Occipital lobe (tissue), 2 donors: ENCODE results near the gene SYPL2. TPM values are rescaled to one million over a fixed set of nuclear protein-coding genes. Genes with fewer than 3 reads are reported as not detected.

Experiments used
- DNase-seq: peaks from one replicate; lab custom pipeline; 2025; lab: John Stamatoyannopoulos, UW
- total RNA-seq: library from RNA; depleted of rRNA; stranded (reverse); fragments of >200 nt; gene quantifications from one replicate; pipeline ENCODE4 v1.2.3, GENCODE V29; 2014

SYPL2 gene
- total RNA-seq, 1 donor from 2014 or later, result not detected

- DNase-seq, result no peak
Measured at GRCh38 chr1:109514846-109515245, 48.5 kb downstream of the SYPL2 start.

DNA sequence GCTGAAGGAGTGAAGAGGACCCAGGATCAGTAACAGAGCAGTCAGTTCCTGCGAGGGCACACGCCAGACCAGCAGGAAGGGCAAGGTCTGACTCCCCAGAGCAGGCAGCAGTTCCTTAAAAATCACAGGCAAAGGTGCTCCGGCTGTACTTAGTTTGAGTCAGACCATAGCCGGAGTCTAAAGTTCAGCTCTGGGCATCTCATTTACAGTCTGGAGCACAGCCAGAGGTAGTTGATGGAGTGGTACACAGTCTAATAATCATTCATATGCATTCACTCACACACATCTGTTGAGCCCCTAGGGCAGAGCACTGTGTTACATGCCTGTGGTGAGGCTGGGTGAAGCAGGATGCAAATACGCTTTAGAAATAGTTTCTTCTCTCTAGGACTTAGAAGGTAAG, 50.5 kb downstream of the SYPL2 start:
- DNase-seq, result no peak

DNA sequence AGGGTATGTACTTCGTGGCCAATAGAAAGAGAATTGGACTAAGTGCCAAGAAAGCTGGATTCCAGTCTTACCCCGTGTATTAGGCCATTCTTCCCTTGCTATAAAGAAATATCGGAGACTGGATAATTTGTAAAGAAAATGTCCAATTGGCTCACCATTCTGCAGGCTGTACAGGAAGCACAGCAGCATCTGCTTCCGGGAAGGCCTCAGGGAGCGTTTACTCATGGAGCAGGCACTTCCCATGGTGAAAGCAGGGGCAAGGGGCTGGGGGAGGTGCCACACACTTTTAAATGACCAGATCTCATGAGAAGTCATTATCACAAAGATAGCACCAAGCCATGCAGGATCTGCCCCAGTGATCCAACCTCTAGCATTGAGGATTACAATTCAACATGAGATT, 51.0 kb downstream of the SYPL2 start:
- no peak for DNase-seq

DNA sequence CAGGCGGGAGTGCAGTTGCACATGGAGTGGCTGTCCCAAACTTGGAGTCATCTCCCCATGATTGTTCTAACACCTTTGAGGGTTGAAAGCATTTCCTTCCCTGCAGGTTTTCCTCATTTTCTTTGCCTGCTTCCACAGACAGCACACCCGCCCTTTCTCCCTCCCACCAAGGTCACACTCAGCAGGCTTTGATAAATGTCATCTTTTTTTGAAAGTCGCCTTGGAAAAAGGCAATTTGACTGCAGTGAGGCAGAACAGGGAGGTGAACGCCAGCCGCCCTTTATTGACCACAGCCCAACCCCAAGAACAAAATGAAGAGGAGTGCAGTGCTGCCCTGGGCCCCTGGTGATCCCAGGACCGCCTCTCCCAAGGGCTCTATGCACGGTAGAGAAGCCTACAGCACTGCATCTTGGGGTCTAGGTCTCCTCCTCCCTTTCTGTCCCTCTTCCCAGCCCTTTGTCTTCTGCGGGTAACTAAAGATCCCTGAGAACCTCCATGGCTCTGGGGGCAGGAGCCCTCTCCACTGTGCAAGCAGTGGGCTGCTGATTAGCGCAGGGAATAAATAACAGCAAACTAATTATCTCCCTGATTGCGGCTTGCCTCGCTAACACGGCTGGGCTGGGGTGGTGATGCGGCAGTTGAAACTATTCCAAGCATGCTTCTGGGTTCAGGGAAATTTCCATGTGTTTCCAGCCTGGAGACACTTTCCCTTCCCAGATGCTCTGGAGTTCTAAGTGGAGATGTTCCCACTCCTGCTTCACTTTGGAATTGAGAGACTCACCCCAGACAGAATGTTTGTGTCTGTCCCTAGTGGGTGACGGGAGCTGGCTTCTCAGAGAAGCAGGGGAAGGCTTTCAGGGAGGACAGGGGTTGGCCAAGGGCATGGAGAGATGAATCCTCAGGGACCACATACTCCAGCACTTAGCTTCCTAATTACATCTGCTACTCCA, 54.9 kb downstream of the SYPL2 start:
- no peak for DNase-seq

DNA sequence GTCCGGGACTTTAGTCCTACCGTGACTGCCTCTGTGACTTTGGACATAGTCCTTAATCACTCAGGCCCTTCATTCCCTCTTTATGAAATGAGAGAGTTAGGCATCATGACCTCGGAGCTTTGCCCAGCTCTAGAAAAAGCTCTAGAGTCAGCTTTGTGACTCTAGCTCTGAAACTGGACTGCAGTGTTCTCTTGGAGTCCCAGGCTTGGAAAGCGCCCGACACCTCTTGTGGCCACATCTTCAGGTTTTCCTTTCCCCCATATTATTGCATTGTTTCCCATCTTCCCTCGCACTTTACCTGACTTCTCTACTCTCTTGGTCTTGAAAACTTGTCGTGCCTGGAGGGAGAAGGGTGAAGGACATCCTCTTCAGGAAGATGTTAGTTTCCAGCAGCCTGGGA, 55.7 kb downstream of the SYPL2 start:
- DNase-seq, result no peak

- DNase-seq, result no peak
Measured at GRCh38 chr1:109523706-109524105, 57.4 kb downstream of the SYPL2 start.

DNA sequence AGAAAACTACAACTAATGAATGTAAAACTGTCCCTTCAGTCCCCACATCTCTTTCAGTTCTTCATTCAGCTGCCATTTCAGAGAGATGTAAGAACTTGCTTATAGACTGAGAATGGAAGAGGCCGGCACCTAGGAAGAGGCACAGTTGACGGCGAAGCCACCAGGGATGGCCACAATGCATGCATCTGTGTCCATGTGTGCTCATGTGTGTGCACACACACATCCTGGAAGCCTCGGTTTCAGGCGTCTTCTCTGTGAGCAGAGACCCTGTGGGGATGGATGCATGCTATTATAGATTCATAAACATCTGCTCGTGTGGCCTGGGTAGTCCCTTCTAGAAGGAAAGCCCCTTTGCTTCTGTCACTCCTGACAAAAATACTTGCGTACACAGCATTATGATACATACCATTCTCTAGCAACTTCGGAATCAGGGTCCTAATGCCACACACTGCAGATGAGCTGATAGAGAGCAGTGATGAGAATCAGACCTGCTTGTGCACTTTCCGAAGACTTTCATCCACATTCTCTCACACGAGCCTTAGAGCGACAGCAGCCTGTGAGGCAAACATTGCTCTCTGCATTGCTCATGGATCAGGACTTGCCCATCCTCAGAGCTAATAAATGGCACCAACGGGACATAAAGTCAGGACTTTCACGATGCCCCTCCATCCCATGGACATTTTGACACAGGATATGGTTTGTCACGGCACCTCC, 60.9 kb downstream of the SYPL2 start:
- no peak for DNase-seq

GRCh38 chr1:109527846-109528695, 61.7 kb downstream of the SYPL2 start:
- DNase-seq, result no peak

DNA sequence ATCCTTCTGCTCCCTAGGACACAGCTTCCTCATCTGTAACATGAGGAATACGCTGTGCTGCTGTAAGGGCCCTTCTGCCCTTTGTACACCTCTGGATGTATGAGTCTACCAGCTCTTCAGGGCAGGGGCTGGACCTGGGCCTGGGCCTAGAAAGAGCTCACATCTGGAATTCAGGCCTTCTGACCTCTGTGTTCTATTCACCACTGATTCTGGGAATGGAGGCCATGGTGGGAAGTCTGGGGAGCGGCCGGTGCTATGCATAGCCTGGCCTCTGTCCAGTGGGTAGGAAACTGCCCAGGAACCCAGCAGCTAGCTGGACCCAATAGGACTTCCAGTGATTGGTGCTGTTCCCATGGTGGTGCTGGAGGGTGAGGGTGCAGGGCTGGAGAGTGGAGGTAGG, 62.4 kb downstream of the SYPL2 start:
- no peak for DNase-seq

DNA sequence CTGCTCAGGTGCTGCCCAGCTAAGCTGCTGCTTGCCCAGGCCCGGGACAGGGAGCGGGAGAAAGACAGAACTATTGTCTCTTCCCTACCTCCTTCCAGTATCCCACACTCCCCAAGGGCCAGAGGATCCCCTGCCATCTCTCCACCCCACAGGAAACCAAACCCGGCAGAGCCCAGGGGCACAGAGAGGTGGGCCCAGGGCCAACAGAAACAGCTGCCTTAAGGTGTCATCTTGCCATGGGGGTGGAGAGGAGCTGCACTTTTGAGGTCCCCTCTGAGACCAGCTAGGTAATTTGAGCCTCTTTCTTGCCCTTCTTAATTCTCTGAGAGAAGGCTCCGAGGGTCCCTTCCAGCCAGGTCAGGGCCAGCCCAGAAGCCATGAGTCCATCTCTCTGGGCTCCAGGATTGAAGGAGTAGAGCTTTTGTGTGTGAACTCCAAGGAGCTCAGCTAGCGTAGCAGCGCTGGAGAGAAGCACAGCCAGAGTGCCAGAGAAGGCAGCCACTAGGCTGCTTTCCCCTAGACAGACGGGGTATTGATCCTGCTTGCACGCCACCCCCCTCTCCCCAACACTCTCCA, 63.6 kb downstream of the SYPL2 start:
- no peak for DNase-seq

DNA sequence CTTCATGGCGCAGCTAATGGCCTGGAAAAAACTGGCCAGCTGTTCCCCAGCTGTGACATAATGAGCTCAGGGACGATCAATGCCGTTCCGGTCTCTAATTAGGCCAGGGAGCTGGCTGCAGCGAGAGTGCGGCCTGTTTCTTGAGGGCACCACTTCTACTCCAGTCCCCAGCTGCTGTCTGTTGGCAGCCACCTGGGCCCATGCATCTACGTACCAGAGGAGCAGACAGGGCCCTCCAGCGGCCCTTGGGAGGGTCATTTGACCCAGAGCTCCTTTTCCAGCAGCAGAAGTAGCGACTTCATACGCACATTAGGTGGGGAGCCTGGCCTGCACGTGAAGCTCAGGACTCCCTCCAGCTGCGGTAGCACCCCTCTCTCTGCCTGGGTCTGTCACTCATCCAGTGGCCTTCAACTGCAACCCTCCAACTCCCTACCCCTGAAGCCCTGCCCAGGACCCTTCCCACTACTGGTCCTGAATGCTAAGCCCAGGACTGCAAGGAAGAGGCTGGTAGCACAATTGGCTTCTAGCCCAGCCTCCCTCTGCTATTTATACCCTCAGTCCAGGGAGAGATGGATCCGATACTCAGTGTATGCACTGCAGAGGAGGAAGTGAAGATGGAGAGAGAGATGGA, 64.2 kb downstream of the SYPL2 start:
- no peak for DNase-seq

- no peak for DNase-seq
Measured at GRCh38 chr1:109531380-109531779, 65.0 kb downstream of the SYPL2 start.

Other genes starting within 250 kb of the SYPL2 start
- gene CELSR2, start 217.0 kb upstream of the SYPL2 start, total RNA-seq, result 41.8 TPM
- gene PSRC1, start 183.4 kb upstream of the SYPL2 start, total RNA-seq, result 11.4 TPM
- not detected for gene MYBPHL, start 159.5 kb upstream of the SYPL2 start, total RNA-seq
- 48.2 TPM for gene SORT1, start 68.6 kb upstream of the SYPL2 start, total RNA-seq
- gene PSMA5, start 40.1 kb upstream of the SYPL2 start, total RNA-seq, result 34.6 TPM
- gene ATXN7L2, start 17.4 kb downstream of the SYPL2 start, total RNA-seq, result 4.1 TPM
- gene CYB561D1, start 27.5 kb downstream of the SYPL2 start, total RNA-seq, result 6.7 TPM
- 10.3 TPM for gene AMIGO1, start 43.2 kb downstream of the SYPL2 start, total RNA-seq
- 5.3 TPM for gene GPR61, start 73.3 kb downstream of the SYPL2 start, total RNA-seq
- gene GNAI3, start 82.1 kb downstream of the SYPL2 start, total RNA-seq, result 21.7 TPM
- not detected for gene GNAT2, start 153.1 kb downstream of the SYPL2 start, total RNA-seq
- 49.4 TPM for gene AMPD2, start 153.3 kb downstream of the SYPL2 start, total RNA-seq
- 4.7 TPM for gene GSTM4, start 189.6 kb downstream of the SYPL2 start, total RNA-seq
- gene GSTM2, start 201.5 kb downstream of the SYPL2 start, total RNA-seq, result 9.2 TPM
- gene GSTM1, start 221.3 kb downstream of the SYPL2 start, total RNA-seq, result not detected
- 1.9 TPM for gene GSTM5, start 245.7 kb downstream of the SYPL2 start, total RNA-seq